Measurements from ENCODE around the gene CSRNP3.

CSRNP3 gene

GRCh38 chr2:165582409-165582808 is 112.9 kb downstream of the CSRNP3 start:
- peaks cover 2 to 5% of the 10 kb centered on the region in 2 experiments for H3K4me1 ChIP-seq (ENCODE audit: control insufficient read depth in 1 of 2, insufficient read depth in 2 of 2, low read length in 2 of 2)
- peak overlapping the region; percentile 44 for H2BK12ac ChIP-seq (ENCODE audit: low read length)
- no peak overlapping the region for H2BK120ac ChIP-seq (ENCODE audit: insufficient read depth, low read length, poor library complexity)
- H3K79me2 ChIP-seq (ENCODE audit: control insufficient read depth, insufficient read depth, low read length, poor library complexity) = no peaks in the 10 kb centered on the region
- no peak overlapping the region for H3K4me2 ChIP-seq (ENCODE audit: low read length)
- no peak overlapping the region for H3K4ac ChIP-seq (ENCODE audit: low read depth, low read length)
- peak overlapping the region; percentile 74 for H2AK5ac ChIP-seq (ENCODE audit: low read length)
- H3K79me1 ChIP-seq (ENCODE audit: low read length) = no peaks in the 10 kb centered on the region
- no peaks in the 10 kb centered on the region for H3K36me3 ChIP-seq (ENCODE audit: control insufficient read depth in 1 of 2, insufficient read depth in 2 of 2, low read length in 2 of 2)
- no peak overlapping the region for H3K27ac ChIP-seq (ENCODE audit: low read depth, low read length)
- no peak overlapping the region for H4K8ac ChIP-seq (ENCODE audit: low read depth, low read length)
- H2AFZ ChIP-seq (ENCODE audit: insufficient read depth, low read length, poor library complexity) = no peak overlapping the region
- H3K9ac ChIP-seq (ENCODE audit: low read length) = no peak overlapping the region
- H3K4me3 ChIP-seq (ENCODE audit: low read depth, low read length) = no peak overlapping the region
- no peak for DNase-seq
- H3K27me3 ChIP-seq (ENCODE audit: insufficient read depth, low read length) = no peaks in the 10 kb centered on the region
- no peak overlapping the region for H4K12ac ChIP-seq (ENCODE audit: low read depth, low read length)
- no peak overlapping the region for H3K23ac ChIP-seq (ENCODE audit: low read length)
- no CpG with 5 or more reads among the region's 3 CpGs for WGBS (ENCODE audit: extremely low coverage, insufficient coverage, insufficient read length)
- no peak overlapping the region for H3K14ac ChIP-seq (ENCODE audit: low read length)
- H4K91ac ChIP-seq (ENCODE audit: low read depth, low read length) = no peak overlapping the region
- no peak overlapping the region for H3K18ac ChIP-seq (ENCODE audit: low read length)
- H2BK5ac ChIP-seq (ENCODE audit: low read depth, low read length, poor library complexity) = no peak overlapping the region
- no peaks in the 10 kb centered on the region for H3K9me3 ChIP-seq (ENCODE audit: insufficient read depth, low read depth, low read length)

DNA sequence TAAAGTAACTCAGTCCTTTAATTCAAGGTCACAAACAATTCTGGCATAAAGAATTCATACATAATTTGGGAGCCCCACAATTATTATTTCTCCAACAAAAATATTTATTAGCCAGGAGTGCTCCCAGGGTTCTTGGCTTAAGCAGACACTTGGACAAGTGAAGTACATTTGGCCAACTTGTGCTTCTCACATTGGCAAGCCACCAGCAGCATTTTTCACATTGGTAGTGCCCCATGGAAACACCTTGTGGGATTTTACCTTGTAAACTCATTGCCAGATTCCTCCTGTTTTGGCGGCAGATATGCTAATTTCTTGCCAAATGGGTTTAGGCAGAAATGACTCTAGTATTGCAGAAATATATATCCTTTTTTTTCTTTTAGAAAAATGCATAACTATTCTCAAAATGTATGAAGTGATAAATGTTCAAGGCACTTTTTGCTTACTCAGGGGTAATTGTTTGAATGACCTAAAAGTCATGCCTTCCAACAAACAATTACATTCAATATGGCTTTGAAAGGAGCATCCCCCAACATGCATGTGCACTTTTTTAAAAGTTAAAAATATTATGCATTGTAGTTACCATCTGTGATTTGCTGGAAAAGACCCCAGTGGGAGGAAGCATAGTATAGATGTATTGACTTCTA is 113.5 kb downstream of the CSRNP3 start:
- H2BK12ac ChIP-seq (ENCODE audit: low read length) = peak overlapping the region; percentile 40
- H3K79me2 ChIP-seq (ENCODE audit: control insufficient read depth, insufficient read depth, low read length, poor library complexity) = no peaks in the 10 kb centered on the region
- H4K8ac ChIP-seq (ENCODE audit: low read depth, low read length) = no peak overlapping the region
- H4K91ac ChIP-seq (ENCODE audit: low read depth, low read length) = no peak overlapping the region
- H3K79me1 ChIP-seq (ENCODE audit: low read length) = no peaks in the 10 kb centered on the region
- no peak overlapping the region for H3K27ac ChIP-seq (ENCODE audit: low read depth, low read length)
- no peak overlapping the region for H3K14ac ChIP-seq (ENCODE audit: low read length)
- H3K4me2 ChIP-seq (ENCODE audit: low read length) = no peak overlapping the region
- H3K9ac ChIP-seq (ENCODE audit: low read length) = no peak overlapping the region
- H2AFZ ChIP-seq (ENCODE audit: insufficient read depth, low read length, poor library complexity) = no peak overlapping the region
- H2BK120ac ChIP-seq (ENCODE audit: insufficient read depth, low read length, poor library complexity) = no peak overlapping the region
- H3K23ac ChIP-seq (ENCODE audit: low read length) = no peak overlapping the region
- H3K27me3 ChIP-seq (ENCODE audit: insufficient read depth, low read length) = no peaks in the 10 kb centered on the region
- no peak overlapping the region for H4K12ac ChIP-seq (ENCODE audit: low read depth, low read length)
- no peak overlapping the region for H3K18ac ChIP-seq (ENCODE audit: low read length)
- no peaks in the 10 kb centered on the region for H3K9me3 ChIP-seq (ENCODE audit: insufficient read depth, low read depth, low read length)
- no peaks in the 10 kb centered on the region for H3K36me3 ChIP-seq (ENCODE audit: control insufficient read depth in 1 of 2, insufficient read depth in 2 of 2, low read length in 2 of 2)
- no peak overlapping the region for H2AK5ac ChIP-seq (ENCODE audit: low read length)
- H3K4ac ChIP-seq (ENCODE audit: low read depth, low read length) = no peak overlapping the region
- peaks cover 2 to 5% of the 10 kb centered on the region in 2 experiments for H3K4me1 ChIP-seq (ENCODE audit: control insufficient read depth in 1 of 2, insufficient read depth in 2 of 2, low read length in 2 of 2)
- DNase-seq = no peak
- no peak overlapping the region for H3K4me3 ChIP-seq (ENCODE audit: low read depth, low read length)
- no CpG with 5 or more reads among the region's 1 CpG for WGBS (ENCODE audit: extremely low coverage, insufficient coverage, insufficient read length)
- no peak overlapping the region for H2BK5ac ChIP-seq (ENCODE audit: low read depth, low read length, poor library complexity)

GRCh38 chr2:165584126-165584654 is 114.7 kb downstream of the CSRNP3 start:
- H3K36me3 ChIP-seq (ENCODE audit: control insufficient read depth in 1 of 2, insufficient read depth in 2 of 2, low read length in 2 of 2) = no peaks in the 10 kb centered on the region
- peak; percentile 83 to 88 for DNase-seq
- no peak overlapping the region for H2AK5ac ChIP-seq (ENCODE audit: low read length)
- no peak overlapping the region for H3K4me3 ChIP-seq (ENCODE audit: low read depth, low read length)
- H3K27me3 ChIP-seq (ENCODE audit: insufficient read depth, low read length) = no peaks in the 10 kb centered on the region
- no peak overlapping the region for H3K9ac ChIP-seq (ENCODE audit: low read length)
- peak overlapping the region; percentile 4 for H4K91ac ChIP-seq (ENCODE audit: low read depth, low read length)
- H2BK5ac ChIP-seq (ENCODE audit: low read depth, low read length, poor library complexity) = no peak overlapping the region
- H3K4ac ChIP-seq (ENCODE audit: low read depth, low read length) = no peak overlapping the region
- no peaks in the 10 kb centered on the region for H3K79me1 ChIP-seq (ENCODE audit: low read length)
- no peak overlapping the region for H2BK120ac ChIP-seq (ENCODE audit: insufficient read depth, low read length, poor library complexity)
- H3K27ac ChIP-seq (ENCODE audit: low read depth, low read length) = no peak overlapping the region
- H3K23ac ChIP-seq (ENCODE audit: low read length) = no peak overlapping the region
- WGBS (ENCODE audit: extremely low coverage, insufficient coverage, insufficient read length) = no CpG with 5 or more reads among the region's 3 CpGs
- H4K12ac ChIP-seq (ENCODE audit: low read depth, low read length) = no peak overlapping the region
- H3K18ac ChIP-seq (ENCODE audit: low read length) = no peak overlapping the region
- no peaks in the 10 kb centered on the region for H3K9me3 ChIP-seq (ENCODE audit: insufficient read depth, low read depth, low read length)
- no peak overlapping the region for H2BK12ac ChIP-seq (ENCODE audit: low read length)
- H3K4me2 ChIP-seq (ENCODE audit: low read length) = no peak overlapping the region
- no peak overlapping the region for H3K14ac ChIP-seq (ENCODE audit: low read length)
- H3K4me1 ChIP-seq (ENCODE audit: control insufficient read depth in 1 of 2, insufficient read depth in 2 of 2, low read length in 2 of 2) = peaks cover 2 to 5% of the 10 kb centered on the region in 2 experiments
- no peak overlapping the region for H4K8ac ChIP-seq (ENCODE audit: low read depth, low read length)
- H2AFZ ChIP-seq (ENCODE audit: insufficient read depth, low read length, poor library complexity) = peak overlapping the region; percentile 23
- no peaks in the 10 kb centered on the region for H3K79me2 ChIP-seq (ENCODE audit: control insufficient read depth, insufficient read depth, low read length, poor library complexity)

GRCh38 chr2:165586019-165586418 is 116.5 kb downstream of the CSRNP3 start:
- no peak overlapping the region for H2AK5ac ChIP-seq (ENCODE audit: low read length)
- H2AFZ ChIP-seq (ENCODE audit: insufficient read depth, low read length, poor library complexity) = no peak overlapping the region
- no peaks in the 10 kb centered on the region for H3K79me1 ChIP-seq (ENCODE audit: low read length)
- H3K9ac ChIP-seq (ENCODE audit: low read length) = no peak overlapping the region
- no peak for DNase-seq
- no peak overlapping the region for H3K4me2 ChIP-seq (ENCODE audit: low read length)
- no peak overlapping the region for H3K18ac ChIP-seq (ENCODE audit: low read length)
- no peak overlapping the region for H2BK120ac ChIP-seq (ENCODE audit: insufficient read depth, low read length, poor library complexity)
- WGBS (ENCODE audit: extremely low coverage, insufficient coverage, insufficient read length) = no CpG with 5 or more reads among the region's 3 CpGs
- peaks cover 2 to 5% of the 10 kb centered on the region in 2 experiments for H3K4me1 ChIP-seq (ENCODE audit: control insufficient read depth in 1 of 2, insufficient read depth in 2 of 2, low read length in 2 of 2)
- no peaks in the 10 kb centered on the region for H3K36me3 ChIP-seq (ENCODE audit: control insufficient read depth in 1 of 2, insufficient read depth in 2 of 2, low read length in 2 of 2)
- no peaks in the 10 kb centered on the region for H3K79me2 ChIP-seq (ENCODE audit: control insufficient read depth, insufficient read depth, low read length, poor library complexity)
- H4K91ac ChIP-seq (ENCODE audit: low read depth, low read length) = no peak overlapping the region
- no peak overlapping the region for H3K27ac ChIP-seq (ENCODE audit: low read depth, low read length)
- H3K4me3 ChIP-seq (ENCODE audit: low read depth, low read length) = no peak overlapping the region
- H4K12ac ChIP-seq (ENCODE audit: low read depth, low read length) = no peak overlapping the region
- no peak overlapping the region for H3K4ac ChIP-seq (ENCODE audit: low read depth, low read length)
- no peak overlapping the region for H2BK12ac ChIP-seq (ENCODE audit: low read length)
- no peaks in the 10 kb centered on the region for H3K27me3 ChIP-seq (ENCODE audit: insufficient read depth, low read length)
- H2BK5ac ChIP-seq (ENCODE audit: low read depth, low read length, poor library complexity) = no peak overlapping the region
- H3K9me3 ChIP-seq (ENCODE audit: insufficient read depth, low read depth, low read length) = no peaks in the 10 kb centered on the region
- no peak overlapping the region for H3K14ac ChIP-seq (ENCODE audit: low read length)
- H4K8ac ChIP-seq (ENCODE audit: low read depth, low read length) = no peak overlapping the region
- H3K23ac ChIP-seq (ENCODE audit: low read length) = no peak overlapping the region
